ENCODE data around the gene GBX2.

DNA sequence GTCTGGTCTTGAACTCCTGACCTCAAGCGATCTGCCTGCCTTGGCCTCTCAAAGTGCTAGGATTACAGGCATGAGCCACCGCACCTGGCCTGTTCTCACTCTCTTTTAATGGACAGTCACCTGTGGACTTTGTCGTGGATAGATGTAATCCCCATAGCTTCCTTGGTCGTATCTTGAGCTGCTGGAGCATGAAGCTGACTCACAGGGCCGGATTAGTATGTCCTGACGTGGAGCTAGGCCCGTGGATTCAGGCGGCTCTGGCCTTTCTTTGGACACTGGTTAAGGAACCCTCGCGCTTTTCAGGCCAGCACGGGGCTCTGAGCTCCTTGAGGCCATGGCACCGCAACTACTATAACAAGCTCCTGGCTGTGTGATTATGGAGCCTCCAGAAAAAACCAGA lies 27.5 kb upstream of the GBX2 start:
- TF ChIP-seq POLR2A (IDR thresholded peaks at IDR 0.05) = no peak
- TF ChIP-seq, protein P1, sequence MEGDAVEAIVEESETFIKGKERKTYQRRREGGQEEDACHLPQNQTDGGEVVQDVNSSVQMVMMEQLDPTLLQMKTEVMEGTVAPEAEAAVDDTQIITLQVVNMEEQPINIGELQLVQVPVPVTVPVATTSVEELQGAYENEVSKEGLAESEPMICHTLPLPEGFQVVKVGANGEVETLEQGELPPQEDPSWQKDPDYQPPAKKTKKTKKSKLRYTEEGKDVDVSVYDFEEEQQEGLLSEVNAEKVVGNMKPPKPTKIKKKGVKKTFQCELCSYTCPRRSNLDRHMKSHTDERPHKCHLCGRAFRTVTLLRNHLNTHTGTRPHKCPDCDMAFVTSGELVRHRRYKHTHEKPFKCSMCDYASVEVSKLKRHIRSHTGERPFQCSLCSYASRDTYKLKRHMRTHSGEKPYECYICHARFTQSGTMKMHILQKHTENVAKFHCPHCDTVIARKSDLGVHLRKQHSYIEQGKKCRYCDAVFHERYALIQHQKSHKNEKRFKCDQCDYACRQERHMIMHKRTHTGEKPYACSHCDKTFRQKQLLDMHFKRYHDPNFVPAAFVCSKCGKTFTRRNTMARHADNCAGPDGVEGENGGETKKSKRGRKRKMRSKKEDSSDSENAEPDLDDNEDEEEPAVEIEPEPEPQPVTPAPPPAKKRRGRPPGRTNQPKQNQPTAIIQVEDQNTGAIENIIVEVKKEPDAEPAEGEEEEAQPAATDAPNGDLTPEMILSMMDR (IDR thresholded peaks at IDR 0.05) = no peak
